ENCODE results near the gene BBX. TPM values are rescaled to one million over a fixed set of nuclear protein-coding genes. Genes with fewer than 3 reads are reported as not detected.

The BBX gene
- total RNA-seq, 4 donors from 2014 or later = 24.2 to 68.7 (median 38.0) TPM

DNA sequence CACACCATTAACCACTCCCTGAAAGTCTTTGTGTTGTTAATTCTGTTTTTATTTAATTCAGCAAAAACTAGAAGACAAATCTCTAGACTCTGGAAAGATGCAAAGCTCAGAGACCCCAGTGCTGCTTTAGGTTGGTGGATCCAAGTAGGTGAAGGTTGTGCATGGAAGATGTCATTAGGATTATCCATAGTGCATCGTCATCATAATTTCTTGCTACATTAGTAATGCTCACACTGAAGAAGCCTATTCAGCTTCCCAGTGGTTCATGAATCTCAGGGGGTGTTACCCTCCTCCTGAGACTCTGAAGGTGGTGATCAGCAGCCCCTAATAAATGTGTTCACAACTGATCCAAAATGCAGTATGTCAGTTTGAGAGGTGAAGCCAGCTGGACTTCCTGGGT lies 295.3 kb downstream of the BBX start:
- H3K4me3 ChIP-seq = no peak overlapping the region
- no peaks in the 10 kb centered on the region for H3K36me3 ChIP-seq
- no peak overlapping the region for H3K27ac ChIP-seq
- TF ChIP-seq EP300 (IDR thresholded peaks at IDR 0.05) (no peak), POLR2A (IDR thresholded peaks at IDR 0.05) (no peak), POLR2AphosphoS5 (IDR thresholded peaks at IDR 0.05) (no peak)
- TF ChIP-seq, protein P1, sequence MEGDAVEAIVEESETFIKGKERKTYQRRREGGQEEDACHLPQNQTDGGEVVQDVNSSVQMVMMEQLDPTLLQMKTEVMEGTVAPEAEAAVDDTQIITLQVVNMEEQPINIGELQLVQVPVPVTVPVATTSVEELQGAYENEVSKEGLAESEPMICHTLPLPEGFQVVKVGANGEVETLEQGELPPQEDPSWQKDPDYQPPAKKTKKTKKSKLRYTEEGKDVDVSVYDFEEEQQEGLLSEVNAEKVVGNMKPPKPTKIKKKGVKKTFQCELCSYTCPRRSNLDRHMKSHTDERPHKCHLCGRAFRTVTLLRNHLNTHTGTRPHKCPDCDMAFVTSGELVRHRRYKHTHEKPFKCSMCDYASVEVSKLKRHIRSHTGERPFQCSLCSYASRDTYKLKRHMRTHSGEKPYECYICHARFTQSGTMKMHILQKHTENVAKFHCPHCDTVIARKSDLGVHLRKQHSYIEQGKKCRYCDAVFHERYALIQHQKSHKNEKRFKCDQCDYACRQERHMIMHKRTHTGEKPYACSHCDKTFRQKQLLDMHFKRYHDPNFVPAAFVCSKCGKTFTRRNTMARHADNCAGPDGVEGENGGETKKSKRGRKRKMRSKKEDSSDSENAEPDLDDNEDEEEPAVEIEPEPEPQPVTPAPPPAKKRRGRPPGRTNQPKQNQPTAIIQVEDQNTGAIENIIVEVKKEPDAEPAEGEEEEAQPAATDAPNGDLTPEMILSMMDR (IDR thresholded peaks at IDR 0.05) = no peak
- H3K27me3 ChIP-seq = peaks cover 7% of the 10 kb centered on the region
- 94% methylated on average over 1 of the region's 1 CpG for WGBS
- no peaks in the 10 kb centered on the region for H3K4me1 ChIP-seq
- no peak for DNase-seq (ENCODE audit: low spot score in 2 of 2)
- no peaks in the 10 kb centered on the region for H3K9me3 ChIP-seq

DNA sequence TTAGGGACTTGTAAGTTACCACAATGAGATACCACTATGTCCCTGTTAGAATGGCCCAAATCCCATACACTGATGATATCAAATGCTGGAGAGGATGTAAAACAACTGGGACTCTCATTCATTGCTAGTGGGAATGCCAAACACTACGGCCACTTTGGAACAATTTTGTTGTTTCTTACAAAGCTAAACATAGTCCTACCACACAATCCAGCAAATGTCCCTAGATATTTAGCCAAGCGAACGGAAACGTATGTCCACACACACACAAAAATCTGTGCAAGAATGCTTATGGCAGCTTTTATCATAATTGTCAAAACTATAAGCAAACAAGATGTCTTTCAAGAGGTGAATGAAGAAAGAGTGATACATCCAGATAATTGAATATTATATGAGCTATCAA lies 296.9 kb downstream of the BBX start:
- no peak for DNase-seq (ENCODE audit: low spot score in 2 of 2)
- Histone ChIP-seq H3K27me3 (peaks cover 7% of the 10 kb centered on the region), H3K27ac (no peak overlapping the region), H3K4me3 (no peak overlapping the region), H3K4me1 (no peaks in the 10 kb centered on the region), H3K36me3 (no peaks in the 10 kb centered on the region), H3K9me3 (no peaks in the 10 kb centered on the region)
- WGBS = 94% methylated on average over 4 of the region's 4 CpGs
- TF ChIP-seq POLR2AphosphoS5 (IDR thresholded peaks at IDR 0.05) (no peak), POLR2A (IDR thresholded peaks at IDR 0.05) (no peak), EP300 (IDR thresholded peaks at IDR 0.05) (no peak)
- TF ChIP-seq, protein P1 (IDR thresholded peaks at IDR 0.05) = no peak

DNA sequence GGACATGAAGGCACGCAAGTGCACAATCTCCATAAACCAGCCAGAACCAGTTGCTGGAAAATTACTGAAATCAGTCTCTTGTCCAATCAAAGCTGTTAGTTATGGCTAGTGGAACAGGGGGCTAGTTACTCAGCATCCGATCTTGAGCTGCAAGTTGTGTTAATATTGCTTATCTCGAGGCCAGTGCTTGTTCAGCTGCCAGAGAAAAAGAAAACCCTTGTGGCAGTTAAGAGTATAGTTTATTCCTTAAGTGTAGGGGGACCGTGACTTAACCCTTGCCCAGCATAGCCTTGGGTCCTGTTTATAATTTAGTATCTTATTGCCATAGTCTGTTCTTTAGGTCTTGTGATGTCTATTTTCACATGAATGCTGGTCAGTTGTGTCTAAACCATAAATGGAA lies 299.5 kb downstream of the BBX start:
- WGBS = 88% methylated on average over 4 of the region's 4 CpGs
- TF ChIP-seq EP300 (IDR thresholded peaks at IDR 0.05) (no peak), POLR2A (IDR thresholded peaks at IDR 0.05) (no peak), POLR2AphosphoS5 (IDR thresholded peaks at IDR 0.05) (no peak)
- TF ChIP-seq, protein P1 (IDR thresholded peaks at IDR 0.05) = no peak
- Histone ChIP-seq H3K4me3 (no peak overlapping the region), H3K27me3 (peaks cover 7% of the 10 kb centered on the region), H3K36me3 (no peaks in the 10 kb centered on the region), H3K4me1 (no peaks in the 10 kb centered on the region), H3K9me3 (no peaks in the 10 kb centered on the region), H3K27ac (no peak overlapping the region)
- DNase-seq (ENCODE audit: low spot score in 2 of 2) = no peak

DNA sequence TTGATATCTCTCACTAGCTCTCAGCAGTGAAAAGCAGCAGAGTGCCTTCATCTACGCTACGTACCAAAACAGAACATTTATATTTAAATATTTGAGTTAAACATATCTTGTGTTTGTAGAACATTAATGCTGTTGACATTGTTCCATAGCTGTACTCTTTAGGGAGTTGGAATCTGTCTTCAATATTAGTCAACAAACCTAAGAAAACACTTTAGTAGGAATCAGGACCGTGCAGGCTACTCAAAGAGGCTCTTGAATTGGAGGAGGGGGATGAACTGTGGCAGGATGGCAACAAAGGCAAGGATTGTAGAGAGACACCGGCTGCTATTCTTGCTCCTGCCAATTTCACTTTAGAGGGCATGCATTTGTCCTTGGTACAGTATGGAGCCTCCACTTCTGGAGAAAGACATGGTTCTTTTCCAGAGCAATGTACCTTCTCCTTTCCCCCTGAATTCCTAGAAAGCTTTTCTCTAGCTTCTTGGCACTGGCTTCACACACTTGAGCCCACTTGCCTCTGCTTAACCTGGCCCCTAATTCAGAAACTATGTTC lies 302.1 kb downstream of the BBX start:
- Histone ChIP-seq H3K36me3 (no peaks in the 10 kb centered on the region), H3K27me3 (peaks cover 4% of the 10 kb centered on the region), H3K9me3 (no peaks in the 10 kb centered on the region), H3K4me1 (no peaks in the 10 kb centered on the region), H3K4me3 (no peak overlapping the region), H3K27ac (no peak overlapping the region)
- WGBS = 78% methylated on average over 4 of the region's 4 CpGs
- no peak for DNase-seq (ENCODE audit: low spot score in 2 of 2)
- TF ChIP-seq, protein P1 (IDR thresholded peaks at IDR 0.05) = no peak
- no peak for TF ChIP-seq EP300 (IDR thresholded peaks at IDR 0.05)

DNA sequence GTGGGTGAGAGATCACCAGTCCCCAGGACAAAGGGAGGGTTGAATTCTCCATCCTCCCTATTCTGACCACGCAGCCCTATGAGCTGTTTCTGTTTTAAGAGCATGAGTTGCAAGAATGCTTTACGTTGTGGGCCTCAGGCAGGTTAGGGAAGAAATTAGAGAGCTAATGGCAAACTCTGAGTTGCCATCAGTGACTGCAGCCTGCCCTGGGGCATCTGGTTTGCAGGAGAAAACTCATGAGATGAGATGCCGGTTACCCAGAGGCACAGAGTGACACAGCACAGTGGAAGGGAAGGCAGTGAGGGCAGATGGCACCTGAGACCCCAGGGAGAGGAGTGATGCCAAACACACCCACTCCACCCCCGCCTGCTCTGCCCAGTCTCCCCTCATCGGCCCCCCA lies 302.8 kb downstream of the BBX start:
- DNase-seq (ENCODE audit: low spot score in 2 of 2) = no peak
- no peak overlapping the region for H3K27ac ChIP-seq
- no peaks in the 10 kb centered on the region for H3K9me3 ChIP-seq
- H3K27me3 ChIP-seq = no peaks in the 10 kb centered on the region
- no peak for TF ChIP-seq POLR2AphosphoS5 (IDR thresholded peaks at IDR 0.05)
- no peaks in the 10 kb centered on the region for H3K36me3 ChIP-seq
- H3K4me1 ChIP-seq = no peaks in the 10 kb centered on the region
- WGBS = 95% methylated on average over 3 of the region's 5 CpGs
- H3K4me3 ChIP-seq = no peak overlapping the region

DNA sequence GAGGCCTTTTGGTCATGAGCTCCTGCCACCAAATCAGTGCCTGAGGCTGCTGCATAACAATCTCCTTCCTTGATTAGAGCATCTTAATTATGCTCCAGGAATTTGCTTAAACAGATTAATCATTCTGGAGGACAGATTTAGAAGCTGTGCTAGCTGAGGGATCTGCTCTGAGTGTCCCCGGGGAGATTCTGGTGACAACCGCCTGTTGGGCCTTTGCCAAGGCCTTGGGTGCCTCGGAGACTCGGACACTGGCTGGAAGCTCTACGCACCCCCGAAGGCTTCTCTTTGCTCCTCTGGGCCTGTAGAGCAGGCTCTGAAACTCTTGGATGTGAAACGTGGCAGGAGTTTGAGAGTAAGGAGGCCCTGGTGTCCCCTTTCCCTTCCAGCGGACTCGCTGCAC lies 304.0 kb downstream of the BBX start:
- no peaks in the 10 kb centered on the region for H3K27me3 ChIP-seq
- no peaks in the 10 kb centered on the region for H3K9me3 ChIP-seq
- no peaks in the 10 kb centered on the region for H3K4me1 ChIP-seq
- no peak for DNase-seq (ENCODE audit: low spot score in 2 of 2)
- H3K27ac ChIP-seq = no peak overlapping the region
- 72% methylated on average over 9 of the region's 9 CpGs for WGBS
- H3K36me3 ChIP-seq = no peaks in the 10 kb centered on the region
- H3K4me3 ChIP-seq = no peak overlapping the region
- TF ChIP-seq POLR2A (IDR thresholded peaks at IDR 0.05) = no peak
- TF ChIP-seq, protein P1 (IDR thresholded peaks at IDR 0.05) = no peak
- no peak for TF ChIP-seq EP300 (IDR thresholded peaks at IDR 0.05)
- no peak for TF ChIP-seq POLR2AphosphoS5 (IDR thresholded peaks at IDR 0.05)
